Uterus (tissue), 4 donors: ENCODE results near the gene RMND5A. TPM values are rescaled to one million over a fixed set of nuclear protein-coding genes. Genes with fewer than 3 reads are reported as not detected.

ENCODE experiments used
- DNase-seq, 2 donors: peaks; one replicate each; pipeline ENCODE4 v3.0.0-alpha.2; 2019 to 2020
- H3K27ac ChIP-seq, 2 donors: fragments of 200-600 bp; sonication (generic); 1 replicate in 1 of 2; 2 replicates in 1 of 2; pipeline ENCODE4 v1.5.1; 2016 to 2018
- H3K27me3 ChIP-seq, 2 donors: fragments of 200-600 bp; sonication (generic); one replicate each; pipeline ENCODE4 v1.5.1; 2018 to 2019; ENCODE audit warnings: control low read depth in 1 of 2
- H3K36me3 ChIP-seq, 2 donors: fragments of 200-600 bp; sonication (generic); one replicate each; pipeline ENCODE4 v1.5.1; 2019; ENCODE audit warnings: control low read depth in 1 of 2
- H3K4me1 ChIP-seq, 2 donors: fragments of 200-600 bp; sonication (generic); one replicate each; pipeline ENCODE4 v1.5.1; 2018 to 2019; ENCODE audit warnings: control low read depth in 1 of 2
- H3K4me3 ChIP-seq, 2 donors: fragments of 200-600 bp; sonication (generic); 1 replicate in 1 of 2; 2 replicates in 1 of 2; pipeline ENCODE4 v1.5.1; 2018 to 2019; ENCODE audit warnings: mild to moderate bottlenecking in 1 of 2
- H3K9me3 ChIP-seq, 2 donors: fragments of 200-600 bp; sonication (generic); one replicate each; pipeline ENCODE4 v1.5.1; 2019; ENCODE audit warnings: control low read depth in 1 of 2
- CTCF ChIP-seq, 4 experiments: fragments of 200-600 bp in 2 of 4; fragments of 450-650 bp in 2 of 4; sonication (generic) in 2 of 4; IDR thresholded peaks; one replicate each; pipeline ENCODE4 v1.5.1; 2016 to 2019; ENCODE audit warnings: antibody characterized with exemption in 4 of 4, mild to moderate bottlenecking in 2 of 4, moderate library complexity in 1 of 4
- POLR2A ChIP-seq, 2 donors: fragments of 450-650 bp; IDR thresholded peaks; one replicate each; pipeline ENCODE4 v1.6.1; 2016; ENCODE audit warnings: antibody characterized with exemption in 2 of 2, mild to moderate bottlenecking in 1 of 2, moderate library complexity in 1 of 2
- intact Hi-C: fragments of 100-400 bp; cut with DNase I; formaldehyde crosslinking; loops from one replicate; pipeline ENCODE4 v1.15.1; 2023; ENCODE audit warnings: low total_unique reads
- total RNA-seq, 4 donors: library from RNA; depleted of rRNA in 3 of 4; stranded (reverse); fragments of >200 nt in 3 of 4; gene quantifications; one replicate each; pipeline versions ENCODE4 v1.1.0 to v1.2.4, GENCODE V29; 2014 to 2023
- donor health status: DM: yes; HTN: yes; CAD: no.

RMND5A gene
- total RNA-seq, 4 donors from 2014 or later = 33.6 to 71.5 (median 38.0) TPM

DNA sequence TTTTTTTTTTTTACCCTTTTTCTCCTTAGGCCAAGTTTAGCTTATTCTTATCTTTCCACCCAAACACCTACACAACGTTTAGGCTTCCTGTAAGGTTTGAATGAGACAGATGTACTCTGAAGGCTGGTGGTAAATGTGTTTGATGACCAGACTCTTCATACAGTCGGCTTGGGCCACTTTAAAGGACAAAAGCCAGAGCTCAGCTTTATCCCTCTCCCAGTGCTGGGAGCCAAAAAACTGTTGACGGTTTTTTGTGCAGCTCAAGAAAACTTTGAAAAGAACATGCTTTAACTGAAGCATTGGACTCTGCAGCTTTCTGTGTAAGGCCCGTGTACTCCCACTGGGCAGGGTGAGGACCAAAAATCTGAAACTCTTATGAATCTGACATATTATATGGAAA, 55.2 kb downstream of the RMND5A start:
- Histone ChIP-seq H3K9me3 (no peaks in the 10 kb centered on the region), H3K4me3 (no peak overlapping the region), H3K4me1 (no peaks in the 10 kb centered on the region), H3K36me3 (no peaks in the 10 kb centered on the region), H3K27ac (no peak overlapping the region), H3K27me3 (no peaks in the 10 kb centered on the region)
- intact Hi-C loops = no loop called here
- TF ChIP-seq CTCF (IDR thresholded peaks at IDR 0.05) (no peak), POLR2A (IDR thresholded peaks at IDR 0.05) (no peak)
- no peak for DNase-seq

- Histone ChIP-seq H3K4me3 (no peak overlapping the region), H3K9me3 (no peaks in the 10 kb centered on the region), H3K27me3 (no peaks in the 10 kb centered on the region), H3K36me3 (no peaks in the 10 kb centered on the region), H3K27ac (no peak overlapping the region), H3K4me1 (no peaks in the 10 kb centered on the region)
- TF ChIP-seq CTCF (IDR thresholded peaks at IDR 0.05) = no peak
- no peak for TF ChIP-seq POLR2A (IDR thresholded peaks at IDR 0.05)
- intact Hi-C loops = no loop called here
- no peak for DNase-seq
These were observed 56.4 kb downstream of the RMND5A start for GRCh38 chr2:86776532-86776931.

DNA sequence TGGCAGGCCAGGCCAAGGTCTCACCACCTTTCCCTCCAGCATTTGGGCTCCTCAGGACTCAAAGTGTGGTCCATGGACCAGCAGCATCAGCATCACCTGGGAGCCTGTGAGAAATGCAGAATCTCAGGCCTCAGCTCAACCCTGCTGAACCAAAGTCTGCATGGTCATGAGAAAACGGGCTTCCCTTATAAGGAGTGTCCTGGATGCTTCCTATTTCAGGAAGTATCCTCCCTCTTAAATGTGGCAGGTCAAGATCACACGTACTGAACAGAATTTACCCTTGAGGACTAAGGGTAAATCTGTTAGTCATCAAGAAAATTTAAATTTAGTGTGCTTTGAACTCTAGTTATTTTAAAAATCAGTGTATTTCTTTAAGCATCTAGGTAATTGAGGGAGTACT, 58.9 kb downstream of the RMND5A start:
- Histone ChIP-seq H3K4me1 (no peaks in the 10 kb centered on the region), H3K36me3 (no peaks in the 10 kb centered on the region), H3K27ac (no peak overlapping the region), H3K27me3 (no peaks in the 10 kb centered on the region), H3K9me3 (no peaks in the 10 kb centered on the region), H3K4me3 (no peak overlapping the region)
- intact Hi-C loops = no loop called here
- TF ChIP-seq POLR2A (IDR thresholded peaks at IDR 0.05) (no peak), CTCF (IDR thresholded peaks at IDR 0.05) (no peak)
- no peak for DNase-seq

DNA sequence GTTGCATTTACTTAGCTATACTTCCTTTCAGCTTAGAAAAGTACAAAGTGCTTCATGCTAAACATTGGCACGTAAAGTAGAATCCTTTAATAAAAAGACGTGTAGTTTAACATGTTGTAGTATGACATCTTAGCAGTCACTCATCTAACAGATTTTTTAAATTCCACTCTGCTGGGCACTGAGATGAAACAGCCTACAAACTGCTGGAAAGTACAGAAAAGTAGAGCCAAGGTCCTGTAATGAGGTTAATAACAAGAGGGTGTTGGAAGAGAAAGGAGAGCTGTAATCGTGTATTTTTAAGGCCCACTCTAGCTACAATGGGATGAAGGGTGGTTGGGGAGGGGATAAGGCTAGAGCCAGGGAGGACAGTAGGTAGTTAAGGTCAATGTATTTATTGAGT, 59.9 kb downstream of the RMND5A start:
- Histone ChIP-seq H3K27ac (no peak overlapping the region), H3K36me3 (no peaks in the 10 kb centered on the region), H3K9me3 (no peaks in the 10 kb centered on the region), H3K4me3 (no peak overlapping the region), H3K27me3 (no peaks in the 10 kb centered on the region), H3K4me1 (no peaks in the 10 kb centered on the region)
- DNase-seq = no peak
- TF ChIP-seq POLR2A (IDR thresholded peaks at IDR 0.05) (no peak), CTCF (IDR thresholded peaks at IDR 0.05) (no peak)
- intact Hi-C loops = no loop called here

DNA sequence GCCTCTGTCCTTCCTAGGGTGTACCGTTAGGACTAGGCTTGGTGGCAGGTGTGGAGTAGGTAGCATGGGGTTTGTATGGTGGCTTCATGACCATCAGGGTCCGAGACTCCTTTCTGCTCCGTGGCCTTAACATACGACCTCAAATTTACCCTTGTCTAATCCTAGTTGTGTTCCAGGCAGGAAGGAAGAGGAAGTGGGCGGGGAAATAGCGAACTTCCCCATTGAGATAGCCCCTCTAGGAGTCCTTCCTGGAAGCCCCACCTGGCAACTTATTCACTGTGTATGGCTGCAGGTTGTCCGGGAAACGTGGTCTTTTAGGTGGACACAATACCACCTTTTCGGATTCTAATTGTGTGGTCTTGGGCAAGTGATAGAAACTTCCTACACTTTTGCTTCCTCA, 61.3 kb downstream of the RMND5A start:
- Histone ChIP-seq H3K27ac (no peak overlapping the region), H3K27me3 (no peaks in the 10 kb centered on the region), H3K4me3 (no peak overlapping the region), H3K9me3 (no peaks in the 10 kb centered on the region), H3K36me3 (no peaks in the 10 kb centered on the region), H3K4me1 (no peaks in the 10 kb centered on the region)
- intact Hi-C loops = no loop called here
- TF ChIP-seq POLR2A (IDR thresholded peaks at IDR 0.05) = no peak
- no peak for TF ChIP-seq CTCF (IDR thresholded peaks at IDR 0.05)
- DNase-seq = no peak
